GM18520 (cell line): ENCODE data around the gene KCNRG.
"Not testable (repeated sequence)": the region's sequence is repeated elsewhere in the genome, so short reads cannot be mapped to it uniquely, and the experiment has no call there.

Experiments used
- ATAC-seq: cut with Tn5 transposase; IDR thresholded peaks from one replicate; pipeline ENCODE4 v1.9.1; 2021; ENCODE audit not compliant: unreplicated experiment

Gene KCNRG

GRCh38 chr13:50015258-50015657 is at the start of gene KCNRG:
Gene KCNRG, plus strand, starts transcription at chr13:50015444. Its CDS starts 50 bp downstream, at chr13:50015494.
- ATAC-seq = no peak

- no peak for ATAC-seq
Measured at GRCh38 chr13:49967456-49967855, 47.8 kb upstream of the KCNRG start.

- ATAC-seq = no peak
Measured at GRCh38 chr13:49972709-49973108, 42.5 kb upstream of the KCNRG start.

GRCh38 chr13:49975826-49976225 is 39.4 kb upstream of the KCNRG start:
- ATAC-seq = no peak

- ATAC-seq = no peak
Measured at GRCh38 chr13:49976314-49977258, 38.7 kb upstream of the KCNRG start.

- no peak for ATAC-seq
Measured at GRCh38 chr13:49977992-49978391, 37.3 kb upstream of the KCNRG start.

- no peak for ATAC-seq
Measured at GRCh38 chr13:49980266-49980665, 35.0 kb upstream of the KCNRG start.

GRCh38 chr13:49985129-49985528 is 30.1 kb upstream of the KCNRG start:
- no peak for ATAC-seq

GRCh38 chr13:49986471-49986870 is 28.8 kb upstream of the KCNRG start:
- ATAC-seq = no peak

- not testable (repeated sequence) for ATAC-seq
Measured at GRCh38 chr13:49990612-49991011, 24.6 kb upstream of the KCNRG start.

GRCh38 chr13:49993111-49993510 is 22.1 kb upstream of the KCNRG start:
- ATAC-seq = no peak

- no peak for ATAC-seq
Measured at GRCh38 chr13:49993666-49994065, 21.6 kb upstream of the KCNRG start.

- no peak for ATAC-seq
Measured at GRCh38 chr13:49995625-49996101, 19.6 kb upstream of the KCNRG start.

- peak; percentile 49 for ATAC-seq
Measured at GRCh38 chr13:49996161-49996915, 18.9 kb upstream of the KCNRG start.

GRCh38 chr13:49996951-49997895 is 18.0 kb upstream of the KCNRG start, which contains the start of gene TRIM13:
Gene TRIM13, plus strand, starts transcription at chr13:49997042. Its CDS starts 14,899 bp downstream, at chr13:50011941.
- peak; percentile 46 for ATAC-seq

GRCh38 chr13:49997955-49998354 is 17.3 kb upstream of the KCNRG start:
- no peak for ATAC-seq

- no peak for ATAC-seq
Measured at GRCh38 chr13:49998714-49999624, 16.3 kb upstream of the KCNRG start.

- ATAC-seq = no peak
Measured at GRCh38 chr13:50001287-50001686, 14.0 kb upstream of the KCNRG start.

GRCh38 chr13:50006426-50007135 is 8.7 kb upstream of the KCNRG start:
- no peak for ATAC-seq
